GM12878 (cell line): ENCODE data around the gene MRPL18. TPM values are rescaled to one million over a fixed set of nuclear protein-coding genes. Genes with fewer than 3 reads are reported as not detected.

Source experiments
- ATAC-seq: fragments of 200-7000 bp; cut with Tn5 transposase; 3 replicates; pipeline ENCODE4 v1.9.1; 2020; ENCODE audit warnings: mild to moderate bottlenecking, moderate library complexity
- BruUV-seq: library from RNA; stranded (reverse); fragments of 400-500 nt; replicated peaks from 2 replicates; lab custom pipeline; 2021; lab: Mats Ljungman, UMichigan
- CTCF ChIA-PET: fragments of 300-600 bp; sonication (Branson Sonifier 250); formaldehyde crosslinking; extraction: SDS; loops from one replicate; lab custom pipeline; 2021; ENCODE audit warnings: inconsistent platforms; lab: Yijun Ruan, JAX
- POLR2A ChIA-PET: fragments of 350-600 bp; formaldehyde crosslinking; extraction: SDS; loops from one replicate; lab custom pipeline; 2021; ENCODE audit warnings: inconsistent platforms; lab: Charles Lee
- RAD21 ChIA-PET: fragments of 300-600 bp; sonication (Branson Sonifier 250); formaldehyde crosslinking; loops from one replicate; lab custom pipeline; 2023; ENCODE audit warnings: antibody characterized with exemption; ENCODE audit not compliant: unreplicated experiment; lab: Charles Lee
- SMC1A ChIA-PET: fragments of 300-600 bp; sonication (Branson Sonifier 250); formaldehyde crosslinking; loops from one replicate; lab custom pipeline; 2023; ENCODE audit not compliant: unreplicated experiment, uncharacterized antibody; lab: Charles Lee
- DNase-seq: peaks from one replicate; pipeline ENCODE4 v3.0.0-alpha.2; 2011; ENCODE audit warnings: low read depth, low spot score
- FAIRE-seq: peaks from 3 replicates; lab custom pipeline; 2011; peaks lifted over from hg19 to GRCh38; lab: Jason Lieb, UNC
- H2AFZ ChIP-seq: 2 replicates; pipeline ENCODE4 v1.6.0; 2011; ENCODE audit warnings: low read depth, low read length, control low read depth; ENCODE audit not compliant: control insufficient read depth
- H3K27ac ChIP-seq: 2 replicates; pipeline ENCODE4 v1.5.1; 2011; ENCODE audit warnings: control low read depth; ENCODE audit not compliant: control insufficient read depth, insufficient read depth
- H3K27me3 ChIP-seq, 2 experiments: replicated peaks in 1 of 2; 2 replicates each; pipeline versions ENCODE4 v1.6.0 to v1.6.1; 2011; ENCODE audit warnings: low read length in 1 of 2; ENCODE audit not compliant: control insufficient read depth in 2 of 2, insufficient read depth in 2 of 2
- H3K36me3 ChIP-seq, 2 experiments: 2 replicates each; pipeline ENCODE4 v1.5.1; 2011; ENCODE audit warnings: low read length in 1 of 2; ENCODE audit not compliant: control insufficient read depth in 2 of 2, insufficient read depth in 2 of 2
- H3K4me1 ChIP-seq: 2 replicates; pipeline ENCODE4 v1.6.1; 2011; ENCODE audit warnings: mild to moderate bottlenecking, low read length, moderate library complexity, mixed read lengths; ENCODE audit not compliant: control insufficient read depth, insufficient read depth
- H3K4me2 ChIP-seq: 2 replicates; pipeline ENCODE4 v1.6.0; 2011; ENCODE audit warnings: control low read depth; ENCODE audit not compliant: control insufficient read depth, insufficient read depth
- H3K4me3 ChIP-seq: fragments of 200-600 bp; sonication (generic); 2 replicates; pipeline ENCODE4 v1.5.1; 2016
- H3K79me2 ChIP-seq: 2 replicates; pipeline ENCODE4 v1.6.0; 2011; ENCODE audit warnings: low read length; ENCODE audit not compliant: control insufficient read depth, insufficient read depth
- H3K9ac ChIP-seq: 2 replicates; pipeline ENCODE4 v1.8.0; 2011; ENCODE audit warnings: low read length, control low read depth, mixed read lengths; ENCODE audit not compliant: control insufficient read depth, insufficient read depth
- H3K9me3 ChIP-seq: replicated peaks from 3 replicates; pipeline ENCODE4 v1.5.1; 2011; ENCODE audit warnings: mild to moderate bottlenecking, low read length; ENCODE audit not compliant: control insufficient read depth, insufficient read depth
- H4K20me1 ChIP-seq: 2 replicates; pipeline ENCODE4 v1.6.0; 2011; ENCODE audit not compliant: control insufficient read depth, insufficient read depth
- BHLHE40 ChIP-seq, 2 experiments: fragments of 450-650 bp in 1 of 2; IDR thresholded peaks; 2 replicates each; pipeline ENCODE4 v1.6.1; 2011 to 2017; ENCODE audit warnings: low read depth in 2 of 2, borderline replicate concordance in 1 of 2, improper control_type of control experiment in 1 of 2, low read length in 1 of 2, mild to moderate bottlenecking in 1 of 2
- CHD2 ChIP-seq: IDR thresholded peaks from 2 replicates; pipeline ENCODE4 v1.6.1; 2011; ENCODE audit warnings: low read depth, low read length, improper control_type of control experiment, borderline replicate concordance
- FOS ChIP-seq: IDR thresholded peaks from 3 replicates; pipeline ENCODE4 v1.6.1; 2011; ENCODE audit warnings: borderline replicate concordance; ENCODE audit not compliant: insufficient read length; ENCODE audit errors: extremely low read depth
- MYB ChIP-seq: fragments of 150-350 bp; IDR thresholded peaks from 2 replicates; pipeline ENCODE4 v1.6.1; 2014; ENCODE audit warnings: mild to moderate bottlenecking, low read depth, low read length, borderline replicate concordance
- NBN ChIP-seq: fragments of 450-650 bp; IDR thresholded peaks from 2 replicates; pipeline ENCODE4 v1.6.1; 2016
- NFXL1 ChIP-seq: fragments of 450-650 bp; IDR thresholded peaks from 2 replicates; pipeline ENCODE4 v1.6.1; 2017; ENCODE audit warnings: antibody characterized with exemption, mild to moderate bottlenecking, borderline replicate concordance
- NRF1 ChIP-seq: conservative IDR thresholded peaks from 2 replicates; pipeline ENCODE4 v1.6.1; 2011; ENCODE audit warnings: mild to moderate bottlenecking, low read depth, low read length, improper control_type of control experiment
- RB1 ChIP-seq: fragments of 450-650 bp; formaldehyde crosslinking; IDR thresholded peaks from 2 replicates; pipeline ENCODE4 v1.6.1; 2017; ENCODE audit warnings: mild to moderate bottlenecking, borderline replicate concordance
- RFX5 ChIP-seq: IDR thresholded peaks from 2 replicates; pipeline ENCODE4 v1.6.1; 2011; ENCODE audit warnings: low read depth, low read length, improper control_type of control experiment
- SIX5 ChIP-seq: IDR thresholded peaks from 2 replicates; pipeline ENCODE4 v1.6.1; 2011; ENCODE audit warnings: mild to moderate bottlenecking, low read depth, low read length, moderate library complexity; ENCODE audit not compliant: severe bottlenecking
- SREBF2 ChIP-seq: IDR thresholded peaks from 2 replicates; pipeline ENCODE4 v1.6.1; 2012; ENCODE audit warnings: mild to moderate bottlenecking, low read length
- STAT3 ChIP-seq: IDR thresholded peaks from 2 replicates; pipeline ENCODE4 v1.6.1; 2011; ENCODE audit warnings: low read depth, low read length, improper control_type of control experiment
- TCF3 ChIP-seq: IDR thresholded peaks from 2 replicates; pipeline ENCODE4 v1.6.1; 2012; ENCODE audit warnings: low read depth, mild to moderate bottlenecking, low read length, borderline replicate concordance; ENCODE audit not compliant: insufficient read depth
- YY1 ChIP-seq: IDR thresholded peaks from 2 replicates; pipeline ENCODE4 v1.6.1; 2011; ENCODE audit warnings: low read depth, mild to moderate bottlenecking, low read length
- ZNF24 ChIP-seq: fragments of 450-650 bp; IDR thresholded peaks from 2 replicates; pipeline ENCODE4 v1.6.1; 2017; ENCODE audit warnings: antibody characterized with exemption, mild to moderate bottlenecking
- WGBS: methylation state at CpG from one replicate; pipeline ENCODE4 v1.1.6; 2016; ENCODE audit warnings: low lambda C conversion rate; ENCODE audit not compliant: insufficient replicate concordance, insufficient coverage; ENCODE audit errors: missing lambda C conversion rate; 5-methylcytosine and 5-hydroxymethylcytosine counted together
- in situ Hi-C: fragments of 300-500 bp; cut with MboI; formaldehyde crosslinking; loops from 9 replicates; pipeline ENCODE4 v1.14.3; 2018; ENCODE audit warnings: mixed read lengths
- intact Hi-C: fragments of 100-400 bp; cut with micrococcal nuclease; formaldehyde crosslinking; loops from one replicate; pipeline ENCODE4 v1.14.2; 2022; ENCODE audit not compliant: unreplicated experiment
- polyA plus RNA-seq, 11 experiments: library from polyadenylated mRNA; depleted of rRNA in 4 of 11; unstranded in 6 of 11; stranded (reverse) in 5 of 11; fragments of >200 nt; fragmentation: Nextera tagmentation in 4 of 11; fragmentation: Illumina TruSeq in 1 of 11; extraction: Ambion mirVana in 4 of 11; extraction: Trizol in 1 of 11; gene quantifications; 1 replicate in 1 of 11; 2 replicates in 10 of 11; pipeline versions ENCODE4 v1.2.1 to v1.2.3, GENCODE V29; 2011 to 2016; ENCODE audit warnings: inconsistent platforms in 2 of 11, missing spikeins in 2 of 11, low read depth in 1 of 11
- total RNA-seq, 4 experiments: library from RNA; depleted of rRNA in 3 of 4; stranded (reverse); fragments of >200 nt in 3 of 4; fragmentation: Illumina TruSeq in 1 of 4; extraction: Trizol in 1 of 4; gene quantifications; 2 replicates each; pipeline versions ENCODE4 v1.2.1 to v1.2.3, GENCODE V29; 2013 to 2021
- TF ChIP-seq, protein P1 (sequence below): fragments of 450-650 bp; IDR thresholded peaks from 2 replicates; pipeline ENCODE4 v1.6.1; 2017; ENCODE audit warnings: mild to moderate bottlenecking, low read depth, inconsistent platforms; ENCODE audit not compliant: poor library complexity, severe bottlenecking
- TF ChIP-seq, protein P2 (sequence below): fragments of 450-650 bp; IDR thresholded peaks from 2 replicates; pipeline ENCODE4 v1.6.1; 2017; ENCODE audit warnings: borderline replicate concordance
- TF ChIP-seq, protein P3 (sequence below): fragments of 450-650 bp; formaldehyde crosslinking; IDR thresholded peaks from 2 replicates; pipeline ENCODE4 v1.4.0; 2020; ENCODE audit warnings: mild to moderate bottlenecking, moderate library complexity
- TF ChIP-seq, protein P4 (sequence below): IDR thresholded peaks from 2 replicates; pipeline ENCODE4 v1.6.1; 2012; ENCODE audit warnings: low read depth, low read length, improper control_type of control experiment

Gene MRPL18
- total and polyA plus RNA-seq, 10 of the 15 experiments (the other 5 are each of a cell fraction or from before 2014, with no cell fraction given): 68.5 to 203 (median 116) TPM

DNA sequence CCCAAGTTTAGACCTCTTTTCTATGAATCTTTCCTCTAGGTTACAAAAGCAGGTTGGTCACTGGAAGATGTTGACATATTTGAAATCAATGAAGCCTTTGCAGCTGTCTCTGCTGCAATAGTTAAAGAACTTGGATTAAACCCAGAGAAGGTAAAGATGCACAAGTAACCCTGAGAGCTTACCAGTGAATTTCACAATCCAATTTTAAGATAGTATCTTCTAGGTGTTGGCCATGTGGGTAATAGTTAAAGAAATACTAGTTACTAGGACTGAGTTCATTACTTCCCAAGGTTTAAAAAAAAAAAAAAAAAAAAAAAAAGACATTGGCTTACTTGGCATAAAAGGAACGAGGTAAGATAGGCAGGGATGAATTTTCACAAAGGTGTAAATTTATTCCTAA, 12.1 kb upstream of the MRPL18 start:
- FAIRE-seq: no peak
- peaks cover 2% of the 10 kb centered on the region for H3K79me2 ChIP-seq
- WGBS: 92% methylated on average over 1 of the region's 1 CpG
- peaks cover 3 to 49% of the 10 kb centered on the region in 2 experiments for H3K36me3 ChIP-seq
- no peaks in the 10 kb centered on the region for H3K27me3 ChIP-seq
- H4K20me1 ChIP-seq: no peaks in the 10 kb centered on the region
- no TSS peak for BruUV-seq
- no peak overlapping the region for H2AFZ ChIP-seq
- no peak overlapping the region for H3K4me2 ChIP-seq
- RAD21 ChIA-PET: no interaction called here
- SMC1A ChIA-PET: interaction anchor here (0.6 to 0.7 kb wide), 2 partner anchors 30 to 190 kb away, joined by 3 read pairs; no protein-coding TSS in a partner anchor
- H3K4me1 ChIP-seq: no peaks in the 10 kb centered on the region
- in situ Hi-C loops (no loop called here), intact Hi-C loops (no loop called here)
- H3K4me3 ChIP-seq: no peak overlapping the region
- CTCF ChIA-PET: no interaction called here
- DNase-seq: no peak
- ATAC-seq: no peak
- POLR2A ChIA-PET: interaction anchor here (0.6 to 1.2 kb wide), 3 partner anchors 11 to 164 kb away, joined by 4 to 5 read pairs (median 4); no protein-coding TSS in a partner anchor
- H3K27ac ChIP-seq: no peak overlapping the region
- H3K9me3 ChIP-seq: no peaks in the 10 kb centered on the region
- no peak overlapping the region for H3K9ac ChIP-seq
- no peak for TF ChIP-seq RB1
- no peak for TF ChIP-seq TCF3
- TF ChIP-seq YY1: no peak
- TF ChIP-seq, protein P1, sequence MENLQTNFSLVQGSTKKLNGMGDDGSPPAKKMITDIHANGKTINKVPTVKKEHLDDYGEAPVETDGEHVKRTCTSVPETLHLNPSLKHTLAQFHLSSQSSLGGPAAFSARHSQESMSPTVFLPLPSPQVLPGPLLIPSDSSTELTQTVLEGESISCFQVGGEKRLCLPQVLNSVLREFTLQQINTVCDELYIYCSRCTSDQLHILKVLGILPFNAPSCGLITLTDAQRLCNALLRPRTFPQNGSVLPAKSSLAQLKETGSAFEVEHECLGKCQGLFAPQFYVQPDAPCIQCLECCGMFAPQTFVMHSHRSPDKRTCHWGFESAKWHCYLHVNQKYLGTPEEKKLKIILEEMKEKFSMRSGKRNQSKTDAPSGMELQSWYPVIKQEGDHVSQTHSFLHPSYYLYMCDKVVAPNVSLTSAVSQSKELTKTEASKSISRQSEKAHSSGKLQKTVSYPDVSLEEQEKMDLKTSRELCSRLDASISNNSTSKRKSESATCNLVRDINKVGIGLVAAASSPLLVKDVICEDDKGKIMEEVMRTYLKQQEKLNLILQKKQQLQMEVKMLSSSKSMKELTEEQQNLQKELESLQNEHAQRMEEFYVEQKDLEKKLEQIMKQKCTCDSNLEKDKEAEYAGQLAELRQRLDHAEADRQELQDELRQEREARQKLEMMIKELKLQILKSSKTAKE: no peak
- no peak for TF ChIP-seq NFXL1
- TF ChIP-seq FOS: no peak
- TF ChIP-seq CHD2: no peak
- no peak for TF ChIP-seq SIX5
- TF ChIP-seq BHLHE40 (IDR thresholded peaks at IDR 0.05; ENCODE audit: borderline replicate concordance in 1 of 2, low read depth in 2 of 2, low read length in 1 of 2): no peak
- no peak for TF ChIP-seq NBN
- TF ChIP-seq NRF1: no peak
- no peak for TF ChIP-seq MYB
- TF ChIP-seq, protein P2, sequence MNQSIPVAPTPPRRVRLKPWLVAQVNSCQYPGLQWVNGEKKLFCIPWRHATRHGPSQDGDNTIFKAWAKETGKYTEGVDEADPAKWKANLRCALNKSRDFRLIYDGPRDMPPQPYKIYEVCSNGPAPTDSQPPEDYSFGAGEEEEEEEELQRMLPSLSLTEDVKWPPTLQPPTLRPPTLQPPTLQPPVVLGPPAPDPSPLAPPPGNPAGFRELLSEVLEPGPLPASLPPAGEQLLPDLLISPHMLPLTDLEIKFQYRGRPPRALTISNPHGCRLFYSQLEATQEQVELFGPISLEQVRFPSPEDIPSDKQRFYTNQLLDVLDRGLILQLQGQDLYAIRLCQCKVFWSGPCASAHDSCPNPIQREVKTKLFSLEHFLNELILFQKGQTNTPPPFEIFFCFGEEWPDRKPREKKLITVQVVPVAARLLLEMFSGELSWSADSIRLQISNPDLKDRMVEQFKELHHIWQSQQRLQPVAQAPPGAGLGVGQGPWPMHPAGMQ: no peak
- TF ChIP-seq ZNF24: no peak
- TF ChIP-seq SREBF2: no peak
- TF ChIP-seq RFX5: no peak
- TF ChIP-seq, protein P3, sequence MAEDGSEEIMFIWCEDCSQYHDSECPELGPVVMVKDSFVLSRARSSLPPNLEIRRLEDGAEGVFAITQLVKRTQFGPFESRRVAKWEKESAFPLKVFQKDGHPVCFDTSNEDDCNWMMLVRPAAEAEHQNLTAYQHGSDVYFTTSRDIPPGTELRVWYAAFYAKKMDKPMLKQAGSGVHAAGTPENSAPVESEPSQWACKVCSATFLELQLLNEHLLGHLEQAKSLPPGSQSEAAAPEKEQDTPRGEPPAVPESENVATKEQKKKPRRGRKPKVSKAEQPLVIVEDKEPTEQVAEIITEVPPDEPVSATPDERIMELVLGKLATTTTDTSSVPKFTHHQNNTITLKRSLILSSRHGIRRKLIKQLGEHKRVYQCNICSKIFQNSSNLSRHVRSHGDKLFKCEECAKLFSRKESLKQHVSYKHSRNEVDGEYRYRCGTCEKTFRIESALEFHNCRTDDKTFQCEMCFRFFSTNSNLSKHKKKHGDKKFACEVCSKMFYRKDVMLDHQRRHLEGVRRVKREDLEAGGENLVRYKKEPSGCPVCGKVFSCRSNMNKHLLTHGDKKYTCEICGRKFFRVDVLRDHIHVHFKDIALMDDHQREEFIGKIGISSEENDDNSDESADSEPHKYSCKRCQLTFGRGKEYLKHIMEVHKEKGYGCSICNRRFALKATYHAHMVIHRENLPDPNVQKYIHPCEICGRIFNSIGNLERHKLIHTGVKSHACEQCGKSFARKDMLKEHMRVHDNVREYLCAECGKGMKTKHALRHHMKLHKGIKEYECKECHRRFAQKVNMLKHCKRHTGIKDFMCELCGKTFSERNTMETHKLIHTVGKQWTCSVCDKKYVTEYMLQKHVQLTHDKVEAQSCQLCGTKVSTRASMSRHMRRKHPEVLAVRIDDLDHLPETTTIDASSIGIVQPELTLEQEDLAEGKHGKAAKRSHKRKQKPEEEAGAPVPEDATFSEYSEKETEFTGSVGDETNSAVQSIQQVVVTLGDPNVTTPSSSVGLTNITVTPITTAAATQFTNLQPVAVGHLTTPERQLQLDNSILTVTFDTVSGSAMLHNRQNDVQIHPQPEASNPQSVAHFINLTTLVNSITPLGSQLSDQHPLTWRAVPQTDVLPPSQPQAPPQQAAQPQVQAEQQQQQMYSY (CRISPR knock-in tag): no peak
- TF ChIP-seq, protein P4, sequence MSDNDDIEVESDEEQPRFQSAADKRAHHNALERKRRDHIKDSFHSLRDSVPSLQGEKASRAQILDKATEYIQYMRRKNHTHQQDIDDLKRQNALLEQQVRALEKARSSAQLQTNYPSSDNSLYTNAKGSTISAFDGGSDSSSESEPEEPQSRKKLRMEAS: no peak
- TF ChIP-seq STAT3: no peak
